Osteocyte (in vitro differentiated cells): Measurements from ENCODE around the gene ALDH16A1. TPM values are rescaled to one million over a fixed set of nuclear protein-coding genes. Genes with fewer than 3 reads are reported as not detected.

ENCODE experiments used
- DNase-seq: peaks from one replicate; pipeline ENCODE4 v3.0.0; 2021; ENCODE audit warnings: mixed read lengths; ENCODE audit not compliant: unreplicated experiment; ENCODE audit errors: extremely low spot score
- H3K27ac Mint-ChIP-seq: one replicate; pipeline ENCODE4 v1.8.0; 2021; ENCODE audit warnings: mild to moderate bottlenecking, mixed read lengths; ENCODE audit not compliant: unreplicated experiment
- H3K27me3 Mint-ChIP-seq: one replicate; pipeline ENCODE4 v1.8.0; 2021; ENCODE audit warnings: mixed read lengths; ENCODE audit not compliant: unreplicated experiment
- H3K36me3 Mint-ChIP-seq: one replicate; pipeline ENCODE4 v1.8.0; 2021; ENCODE audit warnings: mixed read lengths; ENCODE audit not compliant: unreplicated experiment
- H3K4me1 Mint-ChIP-seq: one replicate; pipeline ENCODE4 v1.8.0; 2021; ENCODE audit warnings: mixed read lengths; ENCODE audit not compliant: unreplicated experiment
- H3K4me3 Mint-ChIP-seq: one replicate; pipeline ENCODE4 v1.8.0; 2021; ENCODE audit warnings: mild to moderate bottlenecking, moderate library complexity, mixed read lengths; ENCODE audit not compliant: unreplicated experiment
- H3K9me3 Mint-ChIP-seq: one replicate; pipeline ENCODE4 v1.8.0; 2021; ENCODE audit warnings: mixed read lengths; ENCODE audit not compliant: unreplicated experiment
- CTCF ChIP-seq: fragments of 200-600 bp; sonication (generic); IDR thresholded peaks from 2 replicates; pipeline ENCODE4 v1.5.0; 2021; ENCODE audit warnings: antibody characterized with exemption, mild to moderate bottlenecking, moderate library complexity
- total RNA-seq: library from RNA; stranded (reverse); gene quantifications from 2 replicates; pipeline ENCODE4 v1.2.1, GENCODE V29; 2021

Gene ALDH16A1
- total RNA-seq, 1 donor from 2014 or later = 31.8 TPM

DNA sequence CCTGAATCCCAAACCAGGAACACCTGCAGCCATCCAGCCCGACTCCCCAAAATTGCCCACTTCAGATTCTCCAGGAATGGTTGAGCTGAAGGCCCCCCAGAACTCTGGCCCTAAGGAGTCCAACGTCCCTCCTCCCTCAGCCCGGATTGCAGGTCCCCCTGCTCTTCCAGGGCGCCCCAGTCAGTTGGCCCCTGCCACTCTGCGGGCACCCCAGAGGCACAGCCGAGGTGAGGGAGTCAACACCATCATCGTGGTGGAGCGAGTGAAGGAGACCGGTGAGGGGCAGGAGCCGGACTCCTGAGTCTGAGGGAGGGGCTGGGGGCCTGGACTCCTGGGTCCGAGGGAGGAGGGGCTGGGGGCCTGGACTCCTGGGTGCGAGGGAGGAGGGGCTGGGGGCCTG is 25.7 kb upstream of the ALDH16A1 start:
- no peak overlapping the region for H3K27ac Mint-ChIP-seq
- H3K4me1 Mint-ChIP-seq = peaks cover 23% of the 10 kb centered on the region
- no peak for TF ChIP-seq CTCF
- no peak for DNase-seq
- H3K36me3 Mint-ChIP-seq = peaks cover 2% of the 10 kb centered on the region
- H3K9me3 Mint-ChIP-seq = no peaks in the 10 kb centered on the region
- peaks cover 84% of the 10 kb centered on the region for H3K27me3 Mint-ChIP-seq
- H3K4me3 Mint-ChIP-seq = no peak overlapping the region

GRCh38 chr19:49427855-49428546 is 25.0 kb upstream of the ALDH16A1 start:
- TF ChIP-seq CTCF = no peak
- no peak overlapping the region for H3K27ac Mint-ChIP-seq
- H3K36me3 Mint-ChIP-seq = peaks cover 2% of the 10 kb centered on the region
- DNase-seq = no peak
- H3K9me3 Mint-ChIP-seq = no peaks in the 10 kb centered on the region
- peaks cover 18% of the 10 kb centered on the region for H3K4me1 Mint-ChIP-seq
- H3K4me3 Mint-ChIP-seq = no peak overlapping the region
- H3K27me3 Mint-ChIP-seq = peaks cover 80% of the 10 kb centered on the region

- DNase-seq = no peak
- Mint-ChIP-seq H3K27me3 (peaks cover 80% of the 10 kb centered on the region), H3K9me3 (no peaks in the 10 kb centered on the region), H3K27ac (no peak overlapping the region), H3K4me3 (no peak overlapping the region), H3K4me1 (peaks cover 13% of the 10 kb centered on the region), H3K36me3 (peaks cover 2% of the 10 kb centered on the region)
- no peak for TF ChIP-seq CTCF
Measured at GRCh38 chr19:49428547-49429451, 24.2 kb upstream of the ALDH16A1 start.

DNA sequence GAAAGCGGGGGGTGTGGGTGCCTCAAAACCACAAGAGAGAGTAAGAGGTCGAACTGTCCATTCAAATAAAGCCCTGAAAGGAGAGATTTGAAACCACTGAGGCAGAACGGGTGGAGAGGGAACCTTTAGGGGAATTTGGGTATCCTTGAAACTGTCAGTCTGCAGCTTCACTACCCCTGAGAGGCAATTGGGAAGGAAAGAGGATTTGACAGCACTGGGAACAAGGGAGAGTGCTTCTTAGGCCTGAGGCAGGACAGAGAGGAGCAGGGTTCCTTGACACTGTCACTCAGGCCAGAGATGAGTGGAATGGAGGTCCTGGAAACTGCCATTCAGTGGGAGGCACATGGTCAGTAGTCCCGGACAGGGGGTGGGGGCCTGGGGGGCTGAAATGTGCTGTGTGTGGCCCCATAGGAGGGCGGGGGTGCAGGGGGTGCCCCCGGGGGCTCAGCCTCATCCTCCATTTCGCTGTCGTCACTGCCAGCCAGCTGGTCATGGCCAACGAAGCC is 22.8 kb upstream of the ALDH16A1 start:
- peaks cover 2% of the 10 kb centered on the region for H3K36me3 Mint-ChIP-seq
- no peak overlapping the region for H3K27ac Mint-ChIP-seq
- no peak for TF ChIP-seq CTCF
- no peak for DNase-seq
- H3K27me3 Mint-ChIP-seq = peaks cover 74% of the 10 kb centered on the region
- no peaks in the 10 kb centered on the region for H3K9me3 Mint-ChIP-seq
- H3K4me3 Mint-ChIP-seq = no peak overlapping the region
- peaks cover 11% of the 10 kb centered on the region for H3K4me1 Mint-ChIP-seq
